ENCODE results near the gene MACC1. TPM values are rescaled to one million over a fixed set of nuclear protein-coding genes. Genes with fewer than 3 reads are reported as not detected.

MACC1 gene
- total RNA-seq, 1 donor: 0.36 TPM

GRCh38 chr7:20089431-20089830 lies 127.8 kb downstream of the MACC1 start:
- DNase-seq (ENCODE audit: insufficient read length, low spot score, missing footprints): no peak
- no peak overlapping the region for H3K4me3 ChIP-seq (ENCODE audit: insufficient read depth, low read length)
- H3K4me1 ChIP-seq (ENCODE audit: insufficient read depth, low read length): no peaks in the 10 kb centered on the region
- no peaks in the 10 kb centered on the region for H3K79me2 ChIP-seq (ENCODE audit: insufficient read depth, low read length)
- H4K20me1 ChIP-seq (ENCODE audit: insufficient read depth, low read length): no peaks in the 10 kb centered on the region
- no peaks in the 10 kb centered on the region for H3K9me3 ChIP-seq (ENCODE audit: low read depth, low read length)
- no peaks in the 10 kb centered on the region for H3K36me3 ChIP-seq (ENCODE audit: insufficient read depth, low read length)
- no peak overlapping the region for H3K27ac ChIP-seq (ENCODE audit: low read depth, low read length)
- H2AFZ ChIP-seq (ENCODE audit: low read length): no peak overlapping the region
- TF ChIP-seq CTCF (IDR thresholded peaks at IDR 0.05; ENCODE audit: extremely low read depth, low read depth, low read length): no peak
- no peaks in the 10 kb centered on the region for H3K27me3 ChIP-seq (ENCODE audit: insufficient read depth, low read length)
- no peak overlapping the region for H3K4me2 ChIP-seq (ENCODE audit: insufficient read depth, low read length)

- Histone ChIP-seq H3K9me3 (ENCODE audit: low read depth, low read length) (no peaks in the 10 kb centered on the region), H4K20me1 (ENCODE audit: insufficient read depth, low read length) (no peaks in the 10 kb centered on the region), H3K79me2 (ENCODE audit: insufficient read depth, low read length) (no peaks in the 10 kb centered on the region), H3K36me3 (ENCODE audit: insufficient read depth, low read length) (no peaks in the 10 kb centered on the region), H3K4me3 (ENCODE audit: insufficient read depth, low read length) (no peak overlapping the region), H2AFZ (ENCODE audit: low read length) (no peak overlapping the region), H3K4me2 (ENCODE audit: insufficient read depth, low read length) (no peak overlapping the region), H3K27ac (ENCODE audit: low read depth, low read length) (no peak overlapping the region), H3K4me1 (ENCODE audit: insufficient read depth, low read length) (no peaks in the 10 kb centered on the region), H3K27me3 (ENCODE audit: insufficient read depth, low read length) (no peaks in the 10 kb centered on the region)
- no peak for TF ChIP-seq CTCF (IDR thresholded peaks at IDR 0.05; ENCODE audit: extremely low read depth, low read depth, low read length)
- DNase-seq (ENCODE audit: insufficient read length, low spot score, missing footprints): no peak
Measured at GRCh38 chr7:20085086-20085485, 132.1 kb downstream of the MACC1 start.

Other genes starting within 250 kb of the MACC1 start
- 30.9 and 35.1 TPM in 2 replicates for gene ITGB8, start 113.5 kb upstream of the MACC1 start, total RNA-seq